T-helper 2 cell (primary cell): Measurements from ENCODE around the gene HCRTR2.
"Not testable (repeated sequence)": the region's sequence is repeated elsewhere in the genome, so short reads cannot be mapped to it uniquely, and the experiment has no call there.

Experiments used
- DNase-seq, 5 experiments: peaks; one replicate each; pipeline versions ENCODE4 v3.0.0 to v3.0.0-alpha.2; 2012 to 2022

HCRTR2 gene

GRCh38 chr6:55220961-55221360 is 46.6 kb downstream of the HCRTR2 start:
- no peak for DNase-seq

GRCh38 chr6:55227862-55228261 is 53.5 kb downstream of the HCRTR2 start:
- DNase-seq, result no peak

GRCh38 chr6:55239099-55239498 is 64.8 kb downstream of the HCRTR2 start:
- DNase-seq, result no peak

GRCh38 chr6:55240975-55241605 is 66.8 kb downstream of the HCRTR2 start:
- DNase-seq, result peak in 1 of 5 experiments; percentile 3

GRCh38 chr6:55250400-55250799 is 76.1 kb downstream of the HCRTR2 start:
- DNase-seq, result no peak

GRCh38 chr6:55255113-55255512 is 80.8 kb downstream of the HCRTR2 start:
- DNase-seq, result no peak

- DNase-seq, result no peak
These were observed 85.9 kb downstream of the HCRTR2 start for GRCh38 chr6:55260181-55260580.

- no peak for DNase-seq
These were observed 91.2 kb downstream of the HCRTR2 start for GRCh38 chr6:55265409-55266114.

GRCh38 chr6:55266896-55267295 is 92.6 kb downstream of the HCRTR2 start:
- DNase-seq, result no peak

- DNase-seq, result peak in 1 of 5 experiments; percentile 30
These were observed 102.6 kb downstream of the HCRTR2 start for GRCh38 chr6:55276745-55277530.

- DNase-seq, result no peak
These were observed 103.3 kb downstream of the HCRTR2 start for GRCh38 chr6:55277646-55278045.

- no peak for DNase-seq
These were observed 106.9 kb downstream of the HCRTR2 start for GRCh38 chr6:55281215-55281614.

- DNase-seq, result no peak
These were observed 107.8 kb downstream of the HCRTR2 start for GRCh38 chr6:55282115-55282514.

- no peak for DNase-seq
These were observed 112.5 kb downstream of the HCRTR2 start for GRCh38 chr6:55286824-55287223.

GRCh38 chr6:55290736-55291135 is 116.4 kb downstream of the HCRTR2 start:
- DNase-seq, result no peak

GRCh38 chr6:55293116-55293515 is 118.8 kb downstream of the HCRTR2 start:
- no peak for DNase-seq

GRCh38 chr6:55297214-55297613 is 122.9 kb downstream of the HCRTR2 start:
- not testable (repeated sequence) for DNase-seq

- DNase-seq, result no peak
These were observed 125.1 kb downstream of the HCRTR2 start for GRCh38 chr6:55299286-55299985.

GRCh38 chr6:55304747-55305146 is 130.4 kb downstream of the HCRTR2 start:
- no peak for DNase-seq

- DNase-seq, result no peak
These were observed 145.8 kb downstream of the HCRTR2 start for GRCh38 chr6:55319961-55320695.

- DNase-seq, result no peak
These were observed 146.4 kb downstream of the HCRTR2 start for GRCh38 chr6:55320696-55321086.

- no peak for DNase-seq
These were observed 152.9 kb downstream of the HCRTR2 start, which contains the start of gene GFRAL for GRCh38 chr6:55327169-55327568. Gene GFRAL (plus strand): TSS chr6:55327469. CDS start chr6:55327555, 86 bp downstream.
